ENCODE data around the gene LEKR1.
"Not testable (repeated sequence)": the region's sequence is repeated elsewhere in the genome, so short reads cannot be mapped to it uniquely, and the experiment has no call there.

- TF ChIP-seq CTCF (IDR thresholded peaks at IDR 0.05; ENCODE audit: low read length); EZH2 (optimal IDR thresholded peaks at IDR 0.05; ENCODE audit: low read depth, low read length): not testable (repeated sequence)
These were observed 53.3 kb downstream of the LEKR1 start for GRCh38 chr3:156879491-156879890.
